ENCODE results near the gene KCNMA1. TPM values are rescaled to one million over a fixed set of nuclear protein-coding genes. Genes with fewer than 3 reads are reported as not detected.
"Not testable (repeated sequence)": the region's sequence is repeated elsewhere in the genome, so short reads cannot be mapped to it uniquely, and the experiment has no call there.

Gene KCNMA1
- 10 to 100 TPM; 49.9 to 76.2 TPM for total RNA-seq
- long read RNA-seq, partial matches to known transcripts = 6 of 21 reads
- long read RNA-seq, other reads (novel, unspliced or antisense) = 15 of 21 reads

GRCh38 chr10:77637532-77638320 is at the start of gene KCNMA1:
KCNMA1 (minus strand) TSS chr10:77637808.
- intact Hi-C loops (cut with DNase I, micrococcal nuclease) = loop anchor here in 1 of 2 donors (10.0 kb wide), 1 partner anchor 243 kb away; no protein-coding TSS in a partner anchor
- ATAC-seq = peak; percentile 62

GRCh38 chr10:77686650-77687417 is 49.2 kb upstream of the KCNMA1 start:
- no peak for DNase-seq
- intact Hi-C loops (cut with DNase I, micrococcal nuclease) = no loop called here
- no peak for ATAC-seq

More at GRCh38 chr10:77637532-77638320, at the start of gene KCNMA1:
- peak in 1 of 2 donors; percentile 41 for DNase-seq

- no peak for ATAC-seq
- no peak for DNase-seq
Observed at GRCh38 chr10:77686096-77686495, 48.5 kb upstream of the KCNMA1 start.

GRCh38 chr10:77685432-77685831 is 47.8 kb upstream of the KCNMA1 start:
- ATAC-seq = no peak
- DNase-seq = no peak
- intact Hi-C loops (cut with DNase I, micrococcal nuclease) = no loop called here

More at GRCh38 chr10:77686096-77686495, 48.5 kb upstream of the KCNMA1 start:
- intact Hi-C loops (cut with DNase I, micrococcal nuclease) = no loop called here

GRCh38 chr10:77683088-77683432 is 45.5 kb upstream of the KCNMA1 start:
- DNase-seq = peak in 1 of 2 donors; percentile 40

GRCh38 chr10:77682393-77683087 is 44.9 kb upstream of the KCNMA1 start:
- intact Hi-C loops (cut with DNase I, micrococcal nuclease) = no loop called here
- ATAC-seq = peak; percentile 12
- DNase-seq = no peak

More at GRCh38 chr10:77683088-77683432, 45.5 kb upstream of the KCNMA1 start:
- peak; percentile 34 for ATAC-seq
- intact Hi-C loops (cut with DNase I, micrococcal nuclease) = not testable (repeated sequence)

GRCh38 chr10:77681839-77682238 is 44.2 kb upstream of the KCNMA1 start:
- ATAC-seq (no peak), DNase-seq (no peak)

GRCh38 chr10:77680811-77681210 is 43.2 kb upstream of the KCNMA1 start:
- DNase-seq (no peak), ATAC-seq (peak; percentile 24)
- intact Hi-C loops (cut with DNase I, micrococcal nuclease) = no loop called here

More at GRCh38 chr10:77681839-77682238, 44.2 kb upstream of the KCNMA1 start:
- intact Hi-C loops (cut with DNase I, micrococcal nuclease) = no loop called here

- intact Hi-C loops (cut with DNase I, micrococcal nuclease) = no loop called here
- DNase-seq (no peak), ATAC-seq (no peak)
Observed at GRCh38 chr10:77680065-77680464, 42.5 kb upstream of the KCNMA1 start.

GRCh38 chr10:77679217-77679616 is 41.6 kb upstream of the KCNMA1 start:
- ATAC-seq = no peak

GRCh38 chr10:77678146-77678545 is 40.5 kb upstream of the KCNMA1 start:
- intact Hi-C loops (cut with DNase I, micrococcal nuclease) = no loop called here
- no peak for ATAC-seq
- DNase-seq = no peak

More at GRCh38 chr10:77679217-77679616, 41.6 kb upstream of the KCNMA1 start:
- DNase-seq = no peak
- intact Hi-C loops (cut with DNase I, micrococcal nuclease) = no loop called here

- no peak for DNase-seq
- ATAC-seq = no peak
- intact Hi-C loops (cut with DNase I, micrococcal nuclease) = no loop called here
Observed at GRCh38 chr10:77675347-77675746, 37.7 kb upstream of the KCNMA1 start.

GRCh38 chr10:77673515-77674140 is 36.0 kb upstream of the KCNMA1 start:
- intact Hi-C loops (cut with DNase I, micrococcal nuclease) = no loop called here
- ATAC-seq = peak; percentile 68
- DNase-seq = no peak

- peak; percentile 19 for ATAC-seq
- no peak for DNase-seq
- intact Hi-C loops (cut with DNase I, micrococcal nuclease) = no loop called here
Observed at GRCh38 chr10:77673101-77673500, 35.5 kb upstream of the KCNMA1 start.

- ATAC-seq (peak; percentile 41), DNase-seq (no peak)
- intact Hi-C loops (cut with DNase I, micrococcal nuclease) = no loop called here
Observed at GRCh38 chr10:77671594-77672252, 34.1 kb upstream of the KCNMA1 start.

GRCh38 chr10:77670817-77671443 is 33.3 kb upstream of the KCNMA1 start:
- intact Hi-C loops (cut with DNase I, micrococcal nuclease) = no loop called here
- ATAC-seq (no peak), DNase-seq (no peak)

- ATAC-seq (no peak), DNase-seq (no peak)
- intact Hi-C loops (cut with DNase I, micrococcal nuclease) = no loop called here
Observed at GRCh38 chr10:77669892-77670291, 32.3 kb upstream of the KCNMA1 start.
